Suprapubic skin (tissue), 4 donors: ENCODE data around the gene TMEM18. TPM values are rescaled to one million over a fixed set of nuclear protein-coding genes. Genes with fewer than 3 reads are reported as not detected.

Experiments used
- DNase-seq, 2 donors: peaks; one replicate each; pipeline ENCODE4 v3.0.0-alpha.2; 2019; ENCODE audit warnings: low spot score in 2 of 2
- H3K27ac ChIP-seq: fragments of 200-600 bp; sonication (generic); one replicate; pipeline ENCODE4 v1.5.1; 2019
- H3K27me3 ChIP-seq: fragments of 200-600 bp; sonication (generic); one replicate; pipeline ENCODE4 v1.5.1; 2019
- H3K36me3 ChIP-seq: fragments of 200-600 bp; sonication (generic); one replicate; pipeline ENCODE4 v1.5.1; 2019
- H3K4me1 ChIP-seq: fragments of 200-600 bp; sonication (generic); one replicate; pipeline ENCODE4 v1.5.1; 2019
- H3K4me3 ChIP-seq: fragments of 200-600 bp; sonication (generic); one replicate; pipeline ENCODE4 v1.5.1; 2019; ENCODE audit warnings: mild to moderate bottlenecking
- H3K9me3 ChIP-seq: fragments of 200-600 bp; sonication (generic); one replicate; pipeline ENCODE4 v1.5.1; 2019
- CTCF ChIP-seq, 2 donors: fragments of 200-600 bp in 1 of 2; fragments of 450-650 bp in 1 of 2; sonication (generic) in 1 of 2; IDR thresholded peaks; one replicate each; pipeline ENCODE4 v1.5.1; 2016 to 2019; ENCODE audit warnings: antibody characterized with exemption in 2 of 2, mild to moderate bottlenecking in 1 of 2, moderate library complexity in 1 of 2
- EP300 ChIP-seq: sonication (generic); formaldehyde crosslinking; IDR thresholded peaks from one replicate; pipeline ENCODE4 v1.6.1; 2017; ENCODE audit warnings: antibody characterized with exemption
- POLR2A ChIP-seq, 2 donors: fragments of 450-650 bp; IDR thresholded peaks; one replicate each; pipeline ENCODE4 v1.6.1; 2017; ENCODE audit warnings: antibody characterized with exemption in 2 of 2, mild to moderate bottlenecking in 2 of 2, moderate library complexity in 2 of 2
- POLR2AphosphoS5 ChIP-seq, 3 donors: sonication (generic); formaldehyde crosslinking; IDR thresholded peaks; one replicate each; pipeline ENCODE4 v1.6.1; 2017; ENCODE audit warnings: antibody characterized with exemption in 3 of 3
- WGBS: methylation state at CpG from one replicate; pipeline ENCODE4 v1.1.5; 2018; 5-methylcytosine and 5-hydroxymethylcytosine counted together
- total RNA-seq, 4 donors: library from RNA; depleted of rRNA; stranded (reverse); fragments of >200 nt; gene quantifications; one replicate each; pipeline ENCODE4 v1.1.0, GENCODE V29; 2016

TMEM18 gene
- total RNA-seq, 4 donors from 2014 or later: 20.4 to 24.6 (median 22.0) TPM

DNA sequence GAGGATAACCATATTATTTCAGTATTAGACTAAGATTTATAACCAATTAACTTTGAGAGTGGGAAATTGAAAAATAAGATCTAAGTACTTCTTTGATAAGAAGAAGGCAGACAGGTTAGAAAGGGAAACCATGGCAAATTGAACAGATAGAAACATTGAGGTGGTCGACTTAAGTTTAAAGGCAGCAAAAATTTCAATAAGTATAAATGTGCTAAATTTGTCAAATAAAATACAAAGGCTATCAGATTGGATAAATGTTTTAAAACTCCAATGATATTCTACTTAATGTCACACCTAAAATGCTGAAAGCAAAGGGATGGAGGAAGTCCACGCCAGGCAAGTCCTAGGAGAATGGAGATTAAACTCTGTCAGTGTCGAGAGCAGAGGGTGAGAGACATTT lies 59.2 kb downstream of the TMEM18 start:
- TF ChIP-seq POLR2AphosphoS5 (IDR thresholded peaks at IDR 0.05) (no peak), CTCF (IDR thresholded peaks at IDR 0.05) (no peak), POLR2A (IDR thresholded peaks at IDR 0.05) (no peak), EP300 (no peak)
- H3K4me1 ChIP-seq: no peaks in the 10 kb centered on the region
- H3K27me3 ChIP-seq: no peaks in the 10 kb centered on the region
- no peak overlapping the region for H3K27ac ChIP-seq
- 78% methylated on average over 3 of the region's 3 CpGs for WGBS
- no peaks in the 10 kb centered on the region for H3K9me3 ChIP-seq
- H3K4me3 ChIP-seq: no peak overlapping the region
- H3K36me3 ChIP-seq: no peaks in the 10 kb centered on the region
- no peak for DNase-seq
